Erythroblast (primary cell): ENCODE results near the gene SKA3.
"Not testable (repeated sequence)": the region's sequence is repeated elsewhere in the genome, so short reads cannot be mapped to it uniquely, and the experiment has no call there.

Experiments used
- GATA1 ChIP-seq: IDR thresholded peaks from 2 replicates; pipeline ENCODE4 v1.6.1; 2011; ENCODE audit warnings: low read depth, mild to moderate bottlenecking, control low read depth, low read length, moderate library complexity
- POLR2A ChIP-seq: IDR thresholded peaks from 2 replicates; pipeline ENCODE4 v1.6.1; 2011; ENCODE audit warnings: mild to moderate bottlenecking, low read length

GRCh38 chr13:21219716-21220115 lies 43.4 kb upstream of the SKA3 start:
- not testable (repeated sequence) for TF ChIP-seq POLR2A, GATA1
